GM12878 (cell line): ENCODE data around the gene CLEC16A. TPM values are rescaled to one million over a fixed set of nuclear protein-coding genes. Genes with fewer than 3 reads are reported as not detected.

Experiments
- ATAC-seq: fragments of 200-7000 bp; cut with Tn5 transposase; 3 replicates; pipeline ENCODE4 v1.9.1; 2020; ENCODE audit warnings: mild to moderate bottlenecking, moderate library complexity
- BruUV-seq: library from RNA; stranded (reverse); fragments of 400-500 nt; replicated peaks from 2 replicates; lab custom pipeline; 2021; lab: Mats Ljungman, UMichigan
- CTCF ChIA-PET: fragments of 300-600 bp; sonication (Branson Sonifier 250); formaldehyde crosslinking; extraction: SDS; loops from one replicate; lab custom pipeline; 2021; ENCODE audit warnings: inconsistent platforms; lab: Yijun Ruan, JAX
- POLR2A ChIA-PET: fragments of 350-600 bp; formaldehyde crosslinking; extraction: SDS; loops from one replicate; lab custom pipeline; 2021; ENCODE audit warnings: inconsistent platforms; lab: Charles Lee
- RAD21 ChIA-PET: fragments of 300-600 bp; sonication (Branson Sonifier 250); formaldehyde crosslinking; loops from one replicate; lab custom pipeline; 2023; ENCODE audit warnings: antibody characterized with exemption; ENCODE audit not compliant: unreplicated experiment; lab: Charles Lee
- SMC1A ChIA-PET: fragments of 300-600 bp; sonication (Branson Sonifier 250); formaldehyde crosslinking; loops from one replicate; lab custom pipeline; 2023; ENCODE audit not compliant: unreplicated experiment, uncharacterized antibody; lab: Charles Lee
- DNase-seq: peaks from one replicate; pipeline ENCODE4 v3.0.0-alpha.2; 2011; ENCODE audit warnings: low read depth, low spot score
- FAIRE-seq: peaks from 3 replicates; lab custom pipeline; 2011; peaks lifted over from hg19 to GRCh38; lab: Jason Lieb, UNC
- H2AFZ ChIP-seq: 2 replicates; pipeline ENCODE4 v1.6.0; 2011; ENCODE audit warnings: low read depth, low read length, control low read depth; ENCODE audit not compliant: control insufficient read depth
- H3K27ac ChIP-seq: 2 replicates; pipeline ENCODE4 v1.5.1; 2011; ENCODE audit warnings: control low read depth; ENCODE audit not compliant: control insufficient read depth, insufficient read depth
- H3K27me3 ChIP-seq, 2 experiments: replicated peaks in 1 of 2; 2 replicates each; pipeline versions ENCODE4 v1.6.0 to v1.6.1; 2011; ENCODE audit warnings: low read length in 1 of 2; ENCODE audit not compliant: control insufficient read depth in 2 of 2, insufficient read depth in 2 of 2
- H3K36me3 ChIP-seq, 2 experiments: 2 replicates each; pipeline ENCODE4 v1.5.1; 2011; ENCODE audit warnings: low read length in 1 of 2; ENCODE audit not compliant: control insufficient read depth in 2 of 2, insufficient read depth in 2 of 2
- H3K4me1 ChIP-seq: 2 replicates; pipeline ENCODE4 v1.6.1; 2011; ENCODE audit warnings: mild to moderate bottlenecking, low read length, moderate library complexity, mixed read lengths; ENCODE audit not compliant: control insufficient read depth, insufficient read depth
- H3K4me2 ChIP-seq: 2 replicates; pipeline ENCODE4 v1.6.0; 2011; ENCODE audit warnings: control low read depth; ENCODE audit not compliant: control insufficient read depth, insufficient read depth
- H3K4me3 ChIP-seq: fragments of 200-600 bp; sonication (generic); 2 replicates; pipeline ENCODE4 v1.5.1; 2016
- H3K79me2 ChIP-seq: 2 replicates; pipeline ENCODE4 v1.6.0; 2011; ENCODE audit warnings: low read length; ENCODE audit not compliant: control insufficient read depth, insufficient read depth
- H3K9ac ChIP-seq: 2 replicates; pipeline ENCODE4 v1.8.0; 2011; ENCODE audit warnings: low read length, control low read depth, mixed read lengths; ENCODE audit not compliant: control insufficient read depth, insufficient read depth
- H3K9me3 ChIP-seq: replicated peaks from 3 replicates; pipeline ENCODE4 v1.5.1; 2011; ENCODE audit warnings: mild to moderate bottlenecking, low read length; ENCODE audit not compliant: control insufficient read depth, insufficient read depth
- H4K20me1 ChIP-seq: 2 replicates; pipeline ENCODE4 v1.6.0; 2011; ENCODE audit not compliant: control insufficient read depth, insufficient read depth
- HDGF ChIP-seq: fragments of 450-650 bp; IDR thresholded peaks from 2 replicates; pipeline ENCODE4 v1.6.1; 2016; ENCODE audit warnings: antibody characterized with exemption
- SUPT20H ChIP-seq: IDR thresholded peaks from 2 replicates; pipeline ENCODE4 v1.6.1; 2011; ENCODE audit warnings: low read depth, mild to moderate bottlenecking, low read length, moderate library complexity, borderline replicate concordance; ENCODE audit not compliant: control insufficient read depth
- TCF12 ChIP-seq: IDR thresholded peaks from 2 replicates; pipeline ENCODE4 v1.6.1; 2011; ENCODE audit warnings: low read depth, mild to moderate bottlenecking, low read length
- in situ Hi-C: fragments of 300-500 bp; cut with MboI; formaldehyde crosslinking; loops from 9 replicates; pipeline ENCODE4 v1.14.3; 2018; ENCODE audit warnings: mixed read lengths
- intact Hi-C: fragments of 100-400 bp; cut with micrococcal nuclease; formaldehyde crosslinking; loops from one replicate; pipeline ENCODE4 v1.14.2; 2022; ENCODE audit not compliant: unreplicated experiment
- polyA plus RNA-seq, 11 experiments: library from polyadenylated mRNA; depleted of rRNA in 4 of 11; unstranded in 6 of 11; stranded (reverse) in 5 of 11; fragments of >200 nt; fragmentation: Nextera tagmentation in 4 of 11; fragmentation: Illumina TruSeq in 1 of 11; extraction: Ambion mirVana in 4 of 11; extraction: Trizol in 1 of 11; gene quantifications; 1 replicate in 1 of 11; 2 replicates in 10 of 11; pipeline versions ENCODE4 v1.2.1 to v1.2.3, GENCODE V29; 2011 to 2016; ENCODE audit warnings: inconsistent platforms in 2 of 11, missing spikeins in 2 of 11, low read depth in 1 of 11
- total RNA-seq, 4 experiments: library from RNA; depleted of rRNA in 3 of 4; stranded (reverse); fragments of >200 nt in 3 of 4; fragmentation: Illumina TruSeq in 1 of 4; extraction: Trizol in 1 of 4; gene quantifications; 2 replicates each; pipeline versions ENCODE4 v1.2.1 to v1.2.3, GENCODE V29; 2013 to 2021
- TF ChIP-seq, protein P1 (sequence below): fragments of 450-650 bp; IDR thresholded peaks from 2 replicates; pipeline ENCODE4 v1.6.1; 2016; ENCODE audit warnings: mild to moderate bottlenecking, moderate library complexity, borderline replicate concordance

The CLEC16A gene
- total and polyA plus RNA-seq, 10 of the 15 experiments (the other 5 are each of a cell fraction or from before 2014, with no cell fraction given), result 1.5 to 28.8 (median 19.2) TPM

DNA sequence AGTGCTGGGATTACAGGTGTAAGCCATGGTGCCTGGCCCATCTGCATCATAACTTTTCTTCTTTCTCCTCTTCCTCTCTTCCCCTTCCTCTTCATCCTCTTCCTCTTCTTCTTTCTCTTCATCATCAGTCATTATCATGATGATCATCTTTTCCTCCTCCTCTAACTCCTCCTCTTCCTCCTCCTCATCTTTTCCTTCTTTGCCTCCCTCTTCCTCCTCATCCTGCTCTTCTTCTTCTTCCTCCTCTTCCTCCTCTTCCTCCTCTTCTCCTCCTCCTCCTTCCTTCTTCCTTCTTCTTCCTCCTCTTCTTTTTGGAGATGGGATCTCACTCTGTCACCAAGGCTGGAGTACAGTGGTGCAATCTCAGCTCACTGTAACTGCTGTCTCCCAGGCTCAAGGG, 249.1 kb downstream of the CLEC16A start:
- ChIA-PET RAD21 (interaction anchor here (2.1 kb wide), 1 partner anchor 61 kb away, joined by 10 read pairs; no protein-coding TSS in a partner anchor), SMC1A (interaction anchor here (0.6 to 5.1 kb wide), 5 partner anchors 8 to 301 kb away, joined by 3 to 35 read pairs (median 4); no protein-coding TSS in a partner anchor), CTCF (no interaction called here), POLR2A (interaction anchor here (0.7 kb wide), 1 partner anchor 11 kb away, joined by 6 read pairs; no protein-coding TSS in a partner anchor)
- ATAC-seq (no peak), DNase-seq (no peak), FAIRE-seq (no peak)
- Histone ChIP-seq H3K4me1 (peaks cover 17% of the 10 kb centered on the region), H3K9me3 (no peaks in the 10 kb centered on the region), H3K27me3 (no peaks in the 10 kb centered on the region), H3K4me3 (no peak overlapping the region), H3K4me2 (no peak overlapping the region), H4K20me1 (no peaks in the 10 kb centered on the region), H2AFZ (no peak overlapping the region), H3K9ac (no peak overlapping the region), H3K36me3 (no peaks in the 10 kb centered on the region), H3K79me2 (no peaks in the 10 kb centered on the region), H3K27ac (no peak overlapping the region)
- intact Hi-C loops (no loop called here), in situ Hi-C loops (no loop called here)
- TF ChIP-seq TCF12 (no peak), HDGF (0 out of 2 replicates have a peak, but pooled peaks have one; percentile 28), SUPT20H (no peak)
- TF ChIP-seq, protein P1, sequence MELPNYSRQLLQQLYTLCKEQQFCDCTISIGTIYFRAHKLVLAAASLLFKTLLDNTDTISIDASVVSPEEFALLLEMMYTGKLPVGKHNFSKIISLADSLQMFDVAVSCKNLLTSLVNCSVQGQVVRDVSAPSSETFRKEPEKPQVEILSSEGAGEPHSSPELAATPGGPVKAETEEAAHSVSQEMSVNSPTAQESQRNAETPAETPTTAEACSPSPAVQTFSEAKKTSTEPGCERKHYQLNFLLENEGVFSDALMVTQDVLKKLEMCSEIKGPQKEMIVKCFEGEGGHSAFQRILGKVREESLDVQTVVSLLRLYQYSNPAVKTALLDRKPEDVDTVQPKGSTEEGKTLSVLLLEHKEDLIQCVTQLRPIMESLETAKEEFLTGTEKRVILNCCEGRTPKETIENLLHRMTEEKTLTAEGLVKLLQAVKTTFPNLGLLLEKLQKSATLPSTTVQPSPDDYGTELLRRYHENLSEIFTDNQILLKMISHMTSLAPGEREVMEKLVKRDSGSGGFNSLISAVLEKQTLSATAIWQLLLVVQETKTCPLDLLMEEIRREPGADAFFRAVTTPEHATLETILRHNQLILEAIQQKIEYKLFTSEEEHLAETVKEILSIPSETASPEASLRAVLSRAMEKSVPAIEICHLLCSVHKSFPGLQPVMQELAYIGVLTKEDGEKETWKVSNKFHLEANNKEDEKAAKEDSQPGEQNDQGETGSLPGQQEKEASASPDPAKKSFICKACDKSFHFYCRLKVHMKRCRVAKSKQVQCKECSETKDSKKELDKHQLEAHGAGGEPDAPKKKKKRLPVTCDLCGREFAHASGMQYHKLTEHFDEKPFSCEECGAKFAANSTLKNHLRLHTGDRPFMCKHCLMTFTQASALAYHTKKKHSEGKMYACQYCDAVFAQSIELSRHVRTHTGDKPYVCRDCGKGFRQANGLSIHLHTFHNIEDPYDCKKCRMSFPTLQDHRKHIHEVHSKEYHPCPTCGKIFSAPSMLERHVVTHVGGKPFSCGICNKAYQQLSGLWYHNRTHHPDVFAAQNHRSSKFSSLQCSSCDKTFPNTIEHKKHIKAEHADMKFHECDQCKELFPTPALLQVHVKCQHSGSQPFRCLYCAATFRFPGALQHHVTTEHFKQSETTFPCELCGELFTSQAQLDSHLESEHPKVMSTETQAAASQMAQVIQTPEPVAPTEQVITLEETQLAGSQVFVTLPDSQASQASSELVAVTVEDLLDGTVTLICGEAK, result no peak
- BruUV-seq, result no TSS peak
